PFSK-1 (cell line): ENCODE measurements around the gene EXD2.

ENCODE experiments used
- FOXP2 ChIP-seq: optimal IDR thresholded peaks from 2 replicates; pipeline ENCODE3; 2011; ENCODE audit warnings: borderline replicate concordance, control low read depth, inconsistent platforms; ENCODE audit not compliant: insufficient read depth; ENCODE audit errors: extremely low read length, extremely low read depth
- SIN3A ChIP-seq: IDR thresholded peaks from 2 replicates; pipeline ENCODE4 v1.6.1; 2012; ENCODE audit warnings: mild to moderate bottlenecking, low read length, moderate library complexity, borderline replicate concordance; ENCODE audit not compliant: insufficient read depth
- TAF1 ChIP-seq: IDR thresholded peaks from 2 replicates; pipeline ENCODE4 v1.6.1; 2012; ENCODE audit warnings: low read length, control low read depth, borderline replicate concordance; ENCODE audit not compliant: insufficient read depth

GRCh38 chr14:69153873-69154270 lies 37.4 kb upstream of the EXD2 start:
- TF ChIP-seq TAF1, result no peak
- no peak for TF ChIP-seq FOXP2
- TF ChIP-seq SIN3A, result no peak
